ENCODE data around the gene ABCA1. TPM values are rescaled to one million over a fixed set of nuclear protein-coding genes. Genes with fewer than 3 reads are reported as not detected.

The ABCA1 gene
- total and polyA plus RNA-seq, 2 donors (not counting 1 experiment from before 2014, with no cell fraction given), result 11.5 to 60.4 TPM

DNA sequence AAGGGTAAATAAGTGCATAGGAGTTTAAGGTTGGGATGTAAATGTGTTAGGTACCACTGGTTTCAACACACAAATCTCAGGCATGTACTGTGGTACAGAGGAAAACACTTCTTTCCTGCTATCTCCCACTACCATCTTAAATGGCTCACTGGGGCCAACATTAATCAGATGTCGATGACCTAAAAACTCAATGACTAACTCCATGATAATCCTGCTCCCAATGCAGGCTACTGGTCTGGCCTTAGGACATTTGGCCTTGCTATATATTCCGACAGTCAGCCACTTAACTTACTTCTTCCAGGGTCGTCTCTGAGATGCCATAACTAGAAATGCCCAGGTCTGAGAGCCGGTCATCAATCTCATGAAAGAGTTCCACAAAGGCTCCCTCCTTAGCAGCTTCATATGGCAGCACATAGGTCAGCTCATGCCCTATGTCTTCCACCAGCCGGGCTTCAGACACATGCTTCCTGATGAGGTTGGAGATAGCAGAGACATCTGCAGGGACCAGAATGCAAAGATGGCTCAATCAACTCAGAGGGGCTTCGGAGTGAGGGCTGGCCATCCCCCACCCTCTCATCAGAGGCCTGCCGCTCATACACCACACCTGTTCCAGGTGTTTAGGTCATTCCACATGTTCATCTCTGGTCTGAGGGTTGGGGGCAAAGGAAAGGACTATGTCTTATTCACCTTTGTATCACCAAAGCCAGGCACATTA is 111.9 kb downstream of the ABCA1 start:
- Histone ChIP-seq H4K20me1 (ENCODE audit: control insufficient read depth, extremely low read depth, insufficient read depth, low read length) (no peaks in the 10 kb centered on the region), H3K9me3 (ENCODE audit: control insufficient read depth, insufficient read depth, low read depth, low read length) (no peaks in the 10 kb centered on the region), H3K27ac (ENCODE audit: insufficient read depth, low read length) (no peak overlapping the region), H3K27me3 (ENCODE audit: control insufficient read depth, insufficient read depth, low read length) (no peaks in the 10 kb centered on the region), H3K79me2 (ENCODE audit: control insufficient read depth, insufficient read depth, low read length) (no peaks in the 10 kb centered on the region), H3K36me3 (ENCODE audit: control insufficient read depth, insufficient read depth, low read length) (peaks cover 34% of the 10 kb centered on the region), H3K4me3 (replicated peaks in 1 of 4; ENCODE audit: control extremely low read depth in 1 of 4, insufficient read depth in 1 of 4, low read depth in 3 of 4, low read length in 4 of 4) (no peak overlapping the region), H3K4me1 (ENCODE audit: control insufficient read depth, extremely low read depth, insufficient read depth, low read length) (peaks cover 3% of the 10 kb centered on the region), H2AFZ (ENCODE audit: low read length) (no peak overlapping the region), H3K4me2 (ENCODE audit: extremely low read depth, insufficient read depth, low read length) (no peak overlapping the region), H3K9ac (ENCODE audit: insufficient read depth, low read length) (no peak overlapping the region)
- no peak for DNase-seq (ENCODE audit: low read depth in 2 of 2)
- TF ChIP-seq, protein P1, sequence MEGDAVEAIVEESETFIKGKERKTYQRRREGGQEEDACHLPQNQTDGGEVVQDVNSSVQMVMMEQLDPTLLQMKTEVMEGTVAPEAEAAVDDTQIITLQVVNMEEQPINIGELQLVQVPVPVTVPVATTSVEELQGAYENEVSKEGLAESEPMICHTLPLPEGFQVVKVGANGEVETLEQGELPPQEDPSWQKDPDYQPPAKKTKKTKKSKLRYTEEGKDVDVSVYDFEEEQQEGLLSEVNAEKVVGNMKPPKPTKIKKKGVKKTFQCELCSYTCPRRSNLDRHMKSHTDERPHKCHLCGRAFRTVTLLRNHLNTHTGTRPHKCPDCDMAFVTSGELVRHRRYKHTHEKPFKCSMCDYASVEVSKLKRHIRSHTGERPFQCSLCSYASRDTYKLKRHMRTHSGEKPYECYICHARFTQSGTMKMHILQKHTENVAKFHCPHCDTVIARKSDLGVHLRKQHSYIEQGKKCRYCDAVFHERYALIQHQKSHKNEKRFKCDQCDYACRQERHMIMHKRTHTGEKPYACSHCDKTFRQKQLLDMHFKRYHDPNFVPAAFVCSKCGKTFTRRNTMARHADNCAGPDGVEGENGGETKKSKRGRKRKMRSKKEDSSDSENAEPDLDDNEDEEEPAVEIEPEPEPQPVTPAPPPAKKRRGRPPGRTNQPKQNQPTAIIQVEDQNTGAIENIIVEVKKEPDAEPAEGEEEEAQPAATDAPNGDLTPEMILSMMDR (conservative IDR thresholded peaks at IDR 0.05 in 1 of 2, IDR thresholded peaks at IDR 0.05 in 1 of 2; ENCODE audit: low read depth in 1 of 2, low read length in 2 of 2), result no peak
- no peak for TF ChIP-seq EZH2 (IDR thresholded peaks at IDR 0.05; ENCODE audit: low read length, missing control alignments)

DNA sequence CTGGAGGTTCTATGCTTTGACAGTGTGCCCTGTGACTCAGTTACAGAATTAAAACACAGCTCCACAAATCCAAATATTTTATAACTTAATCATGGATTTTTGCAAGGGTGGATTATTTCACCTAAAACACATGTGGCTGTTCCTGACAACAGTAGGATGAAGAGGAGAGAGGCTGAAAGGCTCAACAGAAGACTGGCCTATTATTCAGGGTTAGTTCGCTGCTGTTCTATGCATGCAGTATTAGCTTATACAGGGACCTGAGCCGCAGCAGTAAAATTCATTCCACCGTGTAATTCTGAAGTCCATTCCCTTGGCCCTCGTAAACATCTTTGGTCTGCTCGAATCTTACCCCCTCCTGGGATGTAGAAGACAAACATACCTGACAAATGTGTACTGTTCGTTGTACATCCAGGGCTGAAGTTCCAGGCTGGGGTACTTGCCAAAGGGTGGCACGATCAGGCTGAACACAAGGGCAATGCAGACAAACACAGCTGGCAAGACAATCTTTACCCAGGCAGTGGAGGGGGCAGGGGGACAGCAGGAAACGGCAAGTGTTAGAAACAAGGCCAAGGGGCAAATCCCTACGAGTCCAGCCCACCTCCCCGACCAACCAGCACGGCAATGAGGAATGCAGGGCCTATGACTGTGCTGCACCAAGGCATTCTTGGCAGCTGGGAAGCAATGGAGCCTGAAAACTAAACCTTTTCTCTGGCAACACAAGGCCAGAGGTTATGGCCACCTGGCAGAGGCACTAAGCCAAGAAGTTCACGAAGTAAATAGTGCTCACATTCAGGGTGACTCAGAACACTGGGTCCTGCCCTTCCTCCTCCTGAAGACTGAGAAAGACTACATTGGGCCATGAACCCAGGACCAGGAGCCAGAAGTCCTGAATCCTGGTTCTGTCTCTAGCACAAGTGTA is 117.3 kb downstream of the ABCA1 start:
- Histone ChIP-seq H3K4me3 (replicated peaks in 1 of 4; ENCODE audit: control extremely low read depth in 1 of 4, insufficient read depth in 1 of 4, low read depth in 3 of 4, low read length in 4 of 4) (no peak overlapping the region), H3K36me3 (ENCODE audit: control insufficient read depth, insufficient read depth, low read length) (peaks cover 10% of the 10 kb centered on the region), H3K27ac (ENCODE audit: insufficient read depth, low read length) (peak overlapping the region; percentile 51), H3K27me3 (ENCODE audit: control insufficient read depth, insufficient read depth, low read length) (no peaks in the 10 kb centered on the region), H3K4me1 (ENCODE audit: control insufficient read depth, extremely low read depth, insufficient read depth, low read length) (peaks cover 9% of the 10 kb centered on the region), H3K9me3 (ENCODE audit: control insufficient read depth, insufficient read depth, low read depth, low read length) (no peaks in the 10 kb centered on the region), H4K20me1 (ENCODE audit: control insufficient read depth, extremely low read depth, insufficient read depth, low read length) (no peaks in the 10 kb centered on the region), H3K4me2 (ENCODE audit: extremely low read depth, insufficient read depth, low read length) (peak overlapping the region; percentile 54), H2AFZ (ENCODE audit: low read length) (no peak overlapping the region), H3K9ac (ENCODE audit: insufficient read depth, low read length) (no peak overlapping the region), H3K79me2 (ENCODE audit: control insufficient read depth, insufficient read depth, low read length) (no peaks in the 10 kb centered on the region)
- peak; percentile 28 to 79 for DNase-seq (ENCODE audit: low read depth in 2 of 2)
- TF ChIP-seq EZH2 (IDR thresholded peaks at IDR 0.05; ENCODE audit: low read length, missing control alignments), result no peak
- TF ChIP-seq, protein P1 (conservative IDR thresholded peaks at IDR 0.05 in 1 of 2, IDR thresholded peaks at IDR 0.05 in 1 of 2; ENCODE audit: low read depth in 1 of 2, low read length in 2 of 2), result no peak

DNA sequence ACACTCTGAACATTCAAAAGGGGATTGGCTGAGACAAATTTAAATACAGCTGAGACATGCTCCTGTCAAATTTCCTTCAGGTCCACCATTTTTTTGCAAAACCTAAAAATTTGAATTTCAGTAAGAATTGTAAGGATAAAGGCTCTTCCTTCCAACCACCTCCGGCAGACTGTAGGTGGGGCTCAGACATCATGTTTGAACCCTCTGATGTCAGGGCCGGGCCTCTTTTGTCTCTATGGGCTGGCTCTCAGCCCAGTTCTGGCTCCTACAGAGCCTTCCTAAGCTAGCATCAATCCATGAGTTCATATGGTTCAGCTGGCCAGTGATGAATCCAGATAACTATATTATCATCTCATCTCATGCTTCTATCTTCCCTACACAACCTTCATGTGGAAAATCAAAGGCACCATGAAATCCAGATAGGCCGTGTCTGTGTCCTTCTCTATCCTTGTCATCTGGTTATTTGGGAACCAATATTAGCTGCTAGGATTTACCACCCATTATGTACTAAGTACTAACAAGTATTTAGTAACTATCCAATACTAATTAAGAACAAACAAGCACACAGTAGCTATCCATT is 119.8 kb downstream of the ABCA1 start:
- no peaks in the 10 kb centered on the region for H3K27me3 ChIP-seq (ENCODE audit: control insufficient read depth, insufficient read depth, low read length)
- no peaks in the 10 kb centered on the region for H3K9me3 ChIP-seq (ENCODE audit: control insufficient read depth, insufficient read depth, low read depth, low read length)
- no peak overlapping the region for H2AFZ ChIP-seq (ENCODE audit: low read length)
- H3K4me2 ChIP-seq (ENCODE audit: extremely low read depth, insufficient read depth, low read length), result no peak overlapping the region
- H3K79me2 ChIP-seq (ENCODE audit: control insufficient read depth, insufficient read depth, low read length), result no peaks in the 10 kb centered on the region
- DNase-seq (ENCODE audit: low read depth in 2 of 2), result peak; percentile 34 to 44
- H3K27ac ChIP-seq (ENCODE audit: insufficient read depth, low read length), result no peak overlapping the region
- H3K9ac ChIP-seq (ENCODE audit: insufficient read depth, low read length), result no peak overlapping the region
- H3K36me3 ChIP-seq (ENCODE audit: control insufficient read depth, insufficient read depth, low read length), result peaks cover 7% of the 10 kb centered on the region
- TF ChIP-seq, protein P1 (conservative IDR thresholded peaks at IDR 0.05 in 1 of 2, IDR thresholded peaks at IDR 0.05 in 1 of 2; ENCODE audit: low read depth in 1 of 2, low read length in 2 of 2), result peak in 1 of 2 donors; percentile 20
- no peak for TF ChIP-seq EZH2 (IDR thresholded peaks at IDR 0.05; ENCODE audit: low read length, missing control alignments)
- no peak overlapping the region for H3K4me3 ChIP-seq (replicated peaks in 1 of 4; ENCODE audit: control extremely low read depth in 1 of 4, insufficient read depth in 1 of 4, low read depth in 3 of 4, low read length in 4 of 4)
- H3K4me1 ChIP-seq (ENCODE audit: control insufficient read depth, extremely low read depth, insufficient read depth, low read length), result peaks cover 9% of the 10 kb centered on the region
- H4K20me1 ChIP-seq (ENCODE audit: control insufficient read depth, extremely low read depth, insufficient read depth, low read length), result no peaks in the 10 kb centered on the region

All from fibroblast of lung (primary cell).